ENCODE data around the gene PFDN1.

PFDN1 gene

GRCh38 chr5:140259500-140259899, 43.4 kb downstream of the PFDN1 start:
- DNase-seq (ENCODE audit: low spot score), result no peak

- DNase-seq (ENCODE audit: low spot score), result no peak
These were observed 44.0 kb downstream of the PFDN1 start for GRCh38 chr5:140258873-140259272.

- no peak for DNase-seq (ENCODE audit: low spot score)
These were observed 44.9 kb downstream of the PFDN1 start for GRCh38 chr5:140258016-140258415.

GRCh38 chr5:140256726-140257125, 46.2 kb downstream of the PFDN1 start:
- no peak for DNase-seq (ENCODE audit: low spot score)

- no peak for DNase-seq (ENCODE audit: low spot score)
These were observed 47.3 kb downstream of the PFDN1 start for GRCh38 chr5:140255460-140256157.

- DNase-seq (ENCODE audit: low spot score), result no peak
These were observed 48.9 kb downstream of the PFDN1 start for GRCh38 chr5:140253985-140254384.

GRCh38 chr5:140252470-140253126, 50.3 kb downstream of the PFDN1 start:
- DNase-seq (ENCODE audit: low spot score), result no peak

GRCh38 chr5:140251527-140251973, 51.4 kb downstream of the PFDN1 start:
- DNase-seq (ENCODE audit: low spot score), result no peak

GRCh38 chr5:140250386-140250785, 52.5 kb downstream of the PFDN1 start:
- no peak for DNase-seq (ENCODE audit: low spot score)

GRCh38 chr5:140249536-140249935, 53.4 kb downstream of the PFDN1 start:
- DNase-seq (ENCODE audit: low spot score), result no peak

GRCh38 chr5:140248414-140248813, 54.5 kb downstream of the PFDN1 start:
- no peak for DNase-seq (ENCODE audit: low spot score)

- no peak for DNase-seq (ENCODE audit: low spot score)
These were observed 56.4 kb downstream of the PFDN1 start for GRCh38 chr5:140246378-140247122.

- DNase-seq (ENCODE audit: low spot score), result no peak
These were observed 57.0 kb downstream of the PFDN1 start for GRCh38 chr5:140245926-140246325.

GRCh38 chr5:140245341-140245740, 57.6 kb downstream of the PFDN1 start:
- no peak for DNase-seq (ENCODE audit: low spot score)

- DNase-seq (ENCODE audit: low spot score), result peak; percentile 90
These were observed 58.3 kb downstream of the PFDN1 start for GRCh38 chr5:140244525-140245025.

GRCh38 chr5:140243706-140244250, 59.1 kb downstream of the PFDN1 start:
- DNase-seq (ENCODE audit: low spot score), result no peak

- DNase-seq (ENCODE audit: low spot score), result no peak
These were observed 59.9 kb downstream of the PFDN1 start for GRCh38 chr5:140242890-140243585.

GRCh38 chr5:140242099-140242498, 60.8 kb downstream of the PFDN1 start:
- DNase-seq (ENCODE audit: low spot score), result no peak

- peak; percentile 60 for DNase-seq (ENCODE audit: low spot score)
These were observed 61.8 kb downstream of the PFDN1 start for GRCh38 chr5:140240987-140241706.

- DNase-seq (ENCODE audit: low spot score), result peak; percentile 80
These were observed 62.8 kb downstream of the PFDN1 start for GRCh38 chr5:140239939-140240700.
